GM21737 (cell line): ENCODE measurements around the gene CTNNBL1.

Source experiments
- ATAC-seq: cut with Tn5 transposase; IDR thresholded peaks from one replicate; pipeline ENCODE4 v1.9.1; 2021; ENCODE audit warnings: mild to moderate bottlenecking, moderate library complexity; ENCODE audit not compliant: unreplicated experiment

The CTNNBL1 gene

DNA sequence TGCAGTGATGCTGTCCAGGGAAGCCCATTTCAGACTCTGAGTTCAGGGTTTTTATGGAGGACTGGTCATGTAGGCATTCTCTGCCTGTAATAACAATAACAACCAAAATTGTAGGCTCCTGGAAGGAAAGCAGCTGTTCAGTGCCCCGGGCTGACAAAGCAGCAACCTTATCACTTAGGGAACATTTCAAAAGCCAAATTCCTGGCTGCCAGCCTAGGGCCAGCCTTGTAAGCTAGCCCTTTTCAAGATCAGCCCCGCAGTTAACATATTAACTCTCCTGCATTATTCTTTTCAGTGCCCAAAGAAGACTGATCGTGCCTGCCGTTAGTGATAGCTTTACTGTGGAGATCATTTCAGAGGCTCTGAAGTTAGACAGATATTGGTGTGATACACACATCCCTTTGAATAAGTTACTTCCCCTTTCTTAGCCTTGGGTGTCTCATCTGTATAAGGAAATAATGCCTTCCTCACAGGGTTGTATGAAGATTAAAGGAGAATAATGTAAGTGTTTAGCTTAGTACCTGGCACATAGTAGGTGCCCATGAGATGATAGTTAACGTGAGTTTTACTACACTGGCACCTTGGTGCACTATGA, 44.1 kb downstream of the CTNNBL1 start:
- ATAC-seq, result no peak

DNA sequence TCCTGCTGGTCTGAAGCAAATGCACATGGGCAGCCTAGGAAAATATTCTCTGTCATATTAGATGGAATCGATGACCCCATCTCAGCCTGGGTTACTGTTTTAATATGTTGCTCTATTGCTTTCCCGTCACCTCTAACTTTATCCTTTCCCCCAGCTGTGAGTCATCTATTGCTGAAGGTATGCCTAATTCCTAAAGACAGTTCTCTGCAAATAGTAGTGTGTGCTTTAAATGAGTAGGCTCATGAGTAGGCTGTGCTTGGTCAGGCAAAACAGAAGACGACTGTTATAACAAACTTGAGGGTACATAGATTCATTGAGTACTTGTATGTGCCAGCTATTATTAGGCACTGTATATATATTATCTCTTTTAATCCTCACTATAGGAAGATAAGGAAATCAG, 47.2 kb downstream of the CTNNBL1 start:
- no peak for ATAC-seq

DNA sequence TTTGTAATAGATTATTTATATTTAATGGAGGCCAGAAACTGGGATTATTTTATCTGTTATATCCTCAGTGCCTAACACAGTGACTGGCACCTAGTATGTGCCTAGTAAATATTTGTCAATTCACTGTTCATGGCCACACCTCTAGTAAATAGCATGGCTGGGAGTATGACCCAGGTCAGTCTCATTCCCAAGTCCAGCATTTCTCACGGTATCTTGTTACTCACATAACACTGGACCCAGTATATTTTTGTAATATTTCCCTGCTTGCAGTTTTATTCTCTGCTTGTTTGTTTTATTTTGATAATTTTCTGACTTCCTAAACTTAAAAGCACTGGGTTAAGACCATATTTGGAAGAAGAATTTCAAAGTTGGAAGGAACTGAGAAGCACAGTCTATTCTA, 47.7 kb downstream of the CTNNBL1 start:
- no peak for ATAC-seq

DNA sequence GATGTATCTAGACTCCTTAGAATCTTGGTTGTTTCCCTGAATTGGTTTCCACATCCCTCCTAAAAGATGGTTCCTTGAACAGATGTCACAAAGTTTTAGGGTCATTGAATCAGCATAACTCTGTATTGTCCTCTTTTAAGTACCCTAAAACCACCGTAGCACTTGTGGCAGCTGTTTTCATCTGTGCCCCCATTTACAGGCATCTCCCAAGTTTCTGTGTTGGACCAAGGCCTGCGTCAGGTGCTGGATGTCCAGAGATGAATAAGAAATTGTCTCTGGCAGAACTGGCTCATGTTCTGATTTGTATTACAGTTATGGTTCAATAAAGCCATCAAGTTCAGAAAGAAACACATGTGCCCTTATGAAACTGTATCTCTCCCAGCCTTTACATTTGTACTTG, 48.3 kb downstream of the CTNNBL1 start:
- ATAC-seq, result no peak

DNA sequence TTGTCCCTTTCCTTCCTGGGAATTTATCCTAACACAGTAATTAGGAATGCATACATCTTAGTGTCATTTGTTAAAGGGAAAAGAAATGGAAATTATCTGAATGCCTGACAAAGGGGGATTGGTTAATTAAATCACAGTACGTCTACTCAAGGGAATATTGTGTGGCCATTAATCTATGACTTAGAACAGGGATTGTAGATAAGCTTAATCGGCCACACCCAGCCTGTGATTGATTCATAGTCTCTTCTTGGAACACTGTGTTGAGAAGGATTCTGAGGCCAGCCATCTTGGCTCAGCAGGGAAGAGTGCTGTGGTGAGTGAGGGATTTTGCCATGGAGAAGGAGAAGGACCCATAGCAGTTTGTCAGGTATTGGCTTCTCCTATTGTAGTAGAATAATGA, 50.5 kb downstream of the CTNNBL1 start:
- ATAC-seq, result no peak

DNA sequence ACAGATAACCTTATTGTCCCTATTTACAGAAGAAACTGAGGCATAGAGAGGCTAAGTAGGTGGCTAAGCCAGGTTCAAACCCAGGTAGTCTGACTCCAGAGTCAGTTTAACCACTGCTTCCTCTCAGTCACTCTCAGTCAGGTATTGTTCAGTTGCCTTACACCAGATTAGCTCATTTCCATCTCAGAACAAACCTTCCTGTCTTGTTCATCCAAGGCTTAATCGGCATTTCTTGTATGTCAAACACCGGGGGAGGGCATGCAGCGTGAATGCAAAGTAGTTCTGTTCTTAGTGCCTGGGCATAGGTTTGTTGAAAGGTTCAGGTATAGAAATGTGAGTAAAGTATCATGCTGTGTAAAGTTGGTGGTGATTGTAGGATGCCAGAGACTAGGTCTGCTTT, 51.7 kb downstream of the CTNNBL1 start:
- no peak for ATAC-seq

DNA sequence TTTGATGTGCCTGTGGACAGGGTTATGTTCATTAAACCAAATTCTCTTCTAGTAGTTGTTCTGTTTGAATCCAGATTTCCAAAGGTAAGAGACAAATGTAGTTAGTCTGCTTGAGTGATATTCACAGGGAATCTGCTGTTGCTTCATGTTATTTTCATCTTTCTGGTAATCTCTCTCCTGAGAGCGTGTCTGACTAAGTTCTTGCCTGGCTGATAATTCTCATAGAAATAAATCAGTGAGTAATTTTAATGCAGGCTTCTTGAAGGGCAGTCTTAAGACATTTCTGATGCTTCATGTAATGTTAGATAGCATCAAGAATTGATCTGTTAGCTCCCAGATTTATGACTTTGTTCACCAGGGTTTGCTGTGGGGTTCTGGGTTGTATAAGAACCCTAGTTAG, 54.2 kb downstream of the CTNNBL1 start:
- no peak for ATAC-seq

DNA sequence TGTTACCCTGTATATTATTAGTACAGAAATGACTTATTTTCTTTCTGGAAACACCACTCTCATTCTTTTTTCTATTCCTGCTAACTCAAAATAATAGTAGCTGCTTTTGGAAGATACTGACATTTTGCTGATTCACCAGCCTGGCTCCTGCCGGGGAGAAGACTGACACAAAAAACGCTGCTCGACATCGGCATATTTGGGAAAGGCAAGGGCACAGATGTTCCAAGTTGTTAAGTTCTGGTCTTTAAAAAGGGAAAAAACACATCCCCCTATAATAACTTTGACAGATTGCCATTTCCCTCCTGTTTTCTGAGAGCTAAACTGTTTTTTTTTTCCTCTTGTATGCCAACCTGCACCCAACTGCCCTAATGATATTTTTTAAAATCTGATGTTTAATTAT, 55.4 kb downstream of the CTNNBL1 start:
- ATAC-seq, result no peak

DNA sequence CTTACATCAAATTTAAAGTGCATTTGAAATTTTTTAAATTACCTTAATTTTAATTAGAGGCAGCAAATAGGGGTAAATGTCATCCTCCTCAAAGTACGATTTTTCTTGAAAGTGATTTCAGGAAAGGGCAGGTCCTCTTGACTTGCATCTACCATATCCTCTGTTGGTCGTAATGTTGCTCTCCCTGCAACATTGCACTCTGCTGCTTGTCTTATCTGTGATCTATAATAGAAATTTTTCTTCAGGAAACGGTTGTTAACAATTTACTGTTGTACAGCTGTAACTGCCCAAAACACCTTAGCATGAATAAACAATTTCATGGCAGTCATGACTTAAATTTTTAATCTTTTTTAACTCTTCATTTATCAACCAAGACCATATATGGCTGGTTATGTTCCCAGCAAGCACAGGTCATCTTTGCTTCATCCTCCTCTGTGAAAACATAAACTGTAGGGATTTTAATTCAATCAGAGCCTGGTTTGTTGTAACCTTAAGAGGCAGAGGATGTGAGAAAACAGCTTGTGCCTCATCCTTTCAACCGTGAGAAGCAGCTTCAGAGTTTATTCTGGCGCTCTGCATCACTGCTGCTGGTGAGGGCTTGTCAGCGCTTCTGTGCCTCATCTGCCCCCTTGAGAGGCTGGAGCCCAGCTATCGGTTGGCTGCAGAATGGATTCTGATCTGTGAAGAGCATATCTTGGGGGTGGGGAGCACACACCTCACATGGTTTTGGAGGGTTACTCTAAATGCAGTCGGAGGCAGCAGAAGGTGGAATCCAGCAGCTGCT, 56.0 kb downstream of the CTNNBL1 start:
- no peak for ATAC-seq

DNA sequence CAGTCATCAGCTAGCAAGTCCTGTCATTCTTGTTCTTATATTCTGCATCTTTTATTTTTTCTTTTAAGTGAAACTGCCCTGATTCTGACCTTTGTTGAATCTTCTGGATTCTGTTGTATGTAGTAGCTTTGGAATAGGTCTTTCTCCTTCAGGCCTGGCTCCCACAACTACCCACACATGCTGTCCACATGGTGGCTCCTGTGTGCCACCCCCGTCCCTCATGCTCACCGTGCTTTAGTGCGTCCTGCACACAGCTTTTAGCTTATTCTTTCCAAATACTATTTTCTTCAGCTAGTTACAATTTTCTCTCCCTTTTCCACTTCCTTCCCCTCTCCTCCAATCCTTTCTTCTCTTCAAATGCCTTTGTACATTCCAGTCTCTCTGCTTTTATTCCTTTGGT, 61.8 kb downstream of the CTNNBL1 start:
- no peak for ATAC-seq

DNA sequence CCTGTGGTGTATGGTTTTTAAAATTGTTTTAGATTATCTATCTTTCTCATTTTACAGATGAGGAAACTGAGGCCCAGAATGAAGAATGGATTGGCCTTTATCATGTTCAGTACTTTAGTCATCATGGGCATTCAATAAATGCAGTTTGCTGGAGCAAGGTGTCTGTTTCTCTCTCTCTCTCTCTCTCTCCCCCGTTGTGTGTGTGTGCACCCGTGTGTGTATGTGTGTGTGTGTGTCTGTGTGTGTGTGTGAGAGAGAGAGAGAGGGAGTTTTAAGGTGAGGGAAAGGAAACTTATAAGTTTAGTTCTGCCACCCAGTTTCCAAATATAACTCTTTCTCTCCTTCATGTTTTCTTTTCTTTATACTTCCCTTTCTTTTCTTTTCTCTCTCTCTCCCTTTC, 62.4 kb downstream of the CTNNBL1 start:
- no peak for ATAC-seq

DNA sequence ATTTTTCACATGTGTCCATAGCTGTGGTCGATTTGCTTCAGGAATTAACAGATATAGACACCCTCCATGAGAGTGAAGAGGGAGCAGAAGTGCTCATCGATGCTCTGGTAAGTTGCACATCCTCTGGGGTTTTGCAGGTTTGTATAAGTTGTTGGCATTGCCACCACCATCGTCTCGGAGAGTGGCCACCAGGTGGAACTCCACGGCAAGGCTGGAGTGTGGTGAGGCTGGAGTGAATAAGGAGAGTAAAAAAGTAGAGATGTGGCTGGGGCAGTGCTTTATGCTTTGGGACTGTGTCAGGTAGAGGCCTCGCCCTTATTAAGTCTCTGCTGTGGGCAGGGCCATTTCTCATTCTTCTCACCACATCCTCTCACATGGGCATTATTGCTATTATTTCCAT, 63.7 kb downstream of the CTNNBL1 start:
- no peak for ATAC-seq

DNA sequence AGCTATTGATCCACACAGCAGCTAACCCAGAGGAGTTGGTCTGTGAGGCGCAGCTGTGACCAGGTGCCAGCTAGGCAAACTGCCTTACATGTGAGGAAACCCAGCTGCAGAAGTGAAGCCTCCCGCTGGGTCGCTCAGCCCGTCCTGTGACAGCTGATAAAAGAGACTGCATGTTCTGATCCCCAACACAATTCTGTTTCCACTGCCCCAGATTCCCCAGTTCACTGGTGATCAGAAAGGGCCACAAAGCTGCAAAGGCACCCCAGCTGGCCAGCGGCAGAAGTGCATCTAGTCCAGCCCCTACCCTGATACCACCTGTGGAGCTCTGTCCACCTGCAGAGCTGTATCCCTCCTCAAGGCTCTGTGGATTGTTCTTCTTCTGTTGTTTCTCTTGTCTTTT, 64.5 kb downstream of the CTNNBL1 start:
- ATAC-seq, result no peak

DNA sequence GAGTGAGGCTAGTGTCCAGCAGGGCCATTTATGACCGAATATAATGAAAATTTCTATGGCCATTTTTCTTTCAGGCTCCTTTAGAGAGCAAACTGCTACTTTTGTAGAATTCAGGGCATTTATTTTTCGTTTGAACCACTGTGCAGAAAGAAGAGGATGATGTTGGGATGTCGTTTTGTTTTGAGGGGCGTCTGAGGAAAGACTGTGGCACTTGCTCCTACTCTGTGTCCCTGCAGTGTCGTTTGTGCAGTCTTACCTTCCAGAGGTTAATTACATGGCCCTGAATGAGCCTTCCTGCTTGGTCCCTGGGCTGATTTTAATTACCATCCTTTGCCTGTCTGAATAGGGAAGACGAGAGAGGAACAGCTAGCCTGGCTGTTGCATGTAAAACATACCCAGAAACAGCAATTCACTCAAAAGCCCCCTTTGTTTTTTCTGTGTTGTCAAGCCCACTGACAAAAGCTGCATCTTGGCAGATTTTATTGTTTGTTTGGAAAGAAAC, 65.3 kb downstream of the CTNNBL1 start:
- no peak for ATAC-seq

DNA sequence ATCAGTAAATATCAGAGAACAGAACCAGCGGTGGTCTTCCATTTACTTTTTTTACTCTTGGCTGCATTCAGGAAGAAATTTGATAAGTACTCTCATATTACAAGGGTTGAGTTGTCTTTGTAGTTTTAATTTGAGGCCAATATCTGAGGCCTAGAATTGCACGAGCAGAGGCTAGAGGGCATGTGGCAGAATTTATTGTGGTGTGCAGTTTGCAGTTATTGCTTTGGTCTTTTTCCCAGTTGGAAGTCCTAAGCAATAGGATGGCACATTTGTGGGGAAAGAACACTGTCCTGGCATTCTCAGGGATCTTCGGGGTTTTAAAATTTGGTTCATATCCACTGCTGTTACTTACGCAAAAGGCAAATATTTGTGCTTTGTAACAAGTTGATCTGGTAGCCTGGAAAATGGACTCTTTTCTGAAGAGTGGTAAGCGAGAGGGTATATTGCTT, 66.0 kb downstream of the CTNNBL1 start:
- no peak for ATAC-seq

DNA sequence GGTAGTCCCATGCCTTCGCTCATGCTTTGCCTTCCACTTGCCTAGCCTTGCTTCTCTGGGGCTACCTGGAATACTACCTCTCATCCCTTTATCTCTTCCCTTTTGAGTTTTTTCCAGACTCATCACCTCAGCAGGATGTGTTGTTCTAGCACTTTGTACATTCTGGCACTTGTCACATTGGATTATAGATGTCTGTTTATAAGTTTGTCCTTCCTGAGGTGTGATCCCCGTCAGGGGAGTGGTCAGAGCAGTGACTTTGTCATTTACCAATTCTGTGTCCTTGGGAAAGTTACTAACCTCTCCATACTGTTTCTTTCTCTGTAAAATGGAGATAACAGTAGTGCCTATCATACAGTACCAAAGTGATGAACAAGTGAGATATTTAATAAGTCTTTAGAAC, 66.5 kb downstream of the CTNNBL1 start:
- no peak for ATAC-seq

DNA sequence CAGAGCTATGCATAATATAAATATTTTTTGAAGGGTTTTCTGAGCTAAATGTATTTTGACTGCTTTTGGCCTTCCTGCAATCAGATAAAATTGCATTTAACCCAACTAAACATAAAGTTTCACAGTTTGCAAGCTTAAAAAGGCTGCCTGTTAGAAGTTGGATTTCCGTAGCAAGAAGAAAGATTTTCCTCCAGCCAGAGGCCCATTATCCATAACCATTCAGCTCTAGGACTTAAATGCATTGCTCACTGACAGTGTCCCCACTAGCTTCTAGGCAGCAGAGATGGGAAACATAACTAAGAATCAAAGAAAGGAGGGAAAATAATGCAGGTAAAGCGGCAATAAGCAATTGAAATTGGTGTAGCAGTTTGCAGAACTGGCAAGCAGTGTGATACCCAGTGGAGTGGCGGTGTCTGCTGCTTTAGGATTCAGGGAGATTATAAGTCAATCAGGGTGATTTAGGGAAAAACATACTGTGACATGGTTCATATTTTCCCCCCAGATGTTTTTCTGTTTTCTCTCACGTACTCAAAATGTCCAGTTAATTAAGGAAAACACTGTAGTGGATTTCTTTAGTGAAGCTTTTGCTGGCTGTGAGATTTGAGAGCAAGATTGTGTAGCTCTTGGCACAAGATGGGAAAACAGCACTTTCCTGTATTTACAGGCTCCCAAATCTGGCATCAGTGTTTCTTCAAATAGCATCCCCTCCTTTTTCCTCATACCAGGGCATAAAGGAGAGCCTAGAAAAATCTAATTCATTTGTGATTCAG, 69.1 kb downstream of the CTNNBL1 start:
- no peak for ATAC-seq

DNA sequence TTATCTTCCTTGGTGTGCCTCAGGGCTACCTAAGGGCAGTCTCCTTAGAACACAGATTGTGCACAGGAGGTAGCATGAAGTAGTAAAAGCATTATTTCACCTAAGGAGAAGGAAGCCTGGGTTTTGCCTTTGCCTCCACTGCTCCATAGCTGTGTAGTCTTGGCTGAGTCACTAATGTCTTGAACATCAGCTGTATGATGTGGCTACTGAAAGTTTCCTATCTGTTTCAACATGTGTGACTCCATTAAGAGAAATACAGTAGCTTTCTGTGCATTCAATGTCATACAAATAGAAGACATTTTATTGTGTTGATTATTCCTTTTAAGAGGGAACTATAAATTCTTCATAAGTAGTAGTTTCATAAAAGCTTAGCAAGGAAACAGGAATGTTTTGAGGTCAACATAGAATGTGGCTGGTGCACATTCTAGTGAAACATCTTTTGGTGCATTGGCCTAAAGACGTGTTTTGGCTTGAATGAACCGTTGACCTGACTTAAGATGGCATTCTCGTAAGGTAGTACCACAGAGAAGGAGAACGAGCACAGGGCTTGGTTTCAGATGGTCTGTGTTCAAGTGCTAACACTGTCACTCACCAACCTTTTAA, 70.6 kb downstream of the CTNNBL1 start:
- no peak for ATAC-seq

DNA sequence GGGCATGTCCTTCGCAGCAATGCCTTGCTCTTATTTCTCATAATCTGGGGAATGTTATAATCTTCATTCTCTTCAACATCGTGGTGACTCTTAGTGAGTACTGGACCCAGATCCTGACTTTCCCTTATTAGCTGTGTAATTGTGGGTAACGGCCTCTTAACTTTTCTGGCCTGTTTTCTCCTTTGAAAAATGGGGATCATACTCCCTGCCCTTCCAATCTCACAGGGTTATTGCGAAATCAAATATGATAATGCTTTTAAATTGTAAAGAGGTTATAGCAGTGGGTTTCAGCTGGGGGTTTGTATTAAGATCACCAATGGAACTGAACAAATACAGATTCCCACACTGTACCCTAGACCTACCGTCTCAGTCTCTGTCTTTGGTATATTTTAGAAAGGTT, 77.1 kb downstream of the CTNNBL1 start:
- no peak for ATAC-seq

DNA sequence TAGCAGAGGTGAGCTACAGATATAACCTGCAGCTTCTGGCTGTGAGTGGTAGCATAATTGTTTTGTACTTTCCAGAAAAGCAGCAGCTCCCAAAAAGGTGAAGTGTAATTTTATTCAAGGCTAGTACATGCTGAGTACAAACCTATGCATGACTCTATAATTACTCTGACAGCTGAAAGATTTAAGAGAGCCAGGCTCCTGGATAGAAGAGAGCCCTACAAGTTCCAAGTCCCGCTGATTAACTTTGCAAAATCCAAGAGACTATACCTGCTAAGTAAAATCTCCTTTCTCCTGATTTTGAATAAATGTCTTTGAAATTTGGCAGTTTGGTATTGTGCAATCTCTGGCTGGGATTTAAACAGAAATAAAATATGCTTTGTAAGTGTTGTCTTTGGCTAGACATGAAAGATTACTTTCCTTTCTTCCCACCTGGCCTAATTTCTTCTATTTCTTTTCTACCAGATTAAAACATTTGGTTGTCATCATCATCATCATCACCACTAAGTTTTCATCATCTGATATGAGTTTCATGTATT, 79.5 kb downstream of the CTNNBL1 start:
- ATAC-seq, result no peak

DNA sequence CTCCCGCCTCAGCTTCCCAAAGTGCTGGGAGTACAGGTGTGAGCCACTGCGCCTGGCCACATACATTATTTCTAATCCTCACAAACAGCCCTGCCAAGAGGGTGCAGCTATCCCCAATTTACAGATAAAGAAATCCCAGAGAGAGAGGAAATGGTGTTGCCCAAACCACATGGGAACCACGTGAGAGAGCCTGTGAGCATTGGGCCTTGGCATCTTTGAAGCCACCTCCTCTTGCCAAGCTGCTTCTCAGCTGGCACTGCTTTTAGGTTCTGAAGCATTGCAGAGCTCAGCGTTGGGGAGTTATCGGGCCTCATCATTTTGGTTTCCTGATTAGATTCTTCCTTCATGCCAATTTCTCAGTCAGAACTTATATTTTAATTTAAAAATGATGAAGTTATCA, 80.3 kb downstream of the CTNNBL1 start:
- no peak for ATAC-seq
